PC-9 (cell line): ENCODE measurements around the gene SAMD11.

Experiments
- EZH2 ChIP-seq: fragments of 200-600 bp; sonication (generic); IDR thresholded peaks from 2 replicates; pipeline ENCODE4 v1.8.0; 2017; ENCODE audit warnings: antibody characterized with exemption, low read depth
- TF ChIP-seq, protein P1 (sequence below): fragments of 200-600 bp; sonication (generic); conservative IDR thresholded peaks from 2 replicates; pipeline ENCODE4 v1.6.1; 2017; ENCODE audit warnings: mixed run types, antibody characterized with exemption, mild to moderate bottlenecking, moderate library complexity

DNA sequence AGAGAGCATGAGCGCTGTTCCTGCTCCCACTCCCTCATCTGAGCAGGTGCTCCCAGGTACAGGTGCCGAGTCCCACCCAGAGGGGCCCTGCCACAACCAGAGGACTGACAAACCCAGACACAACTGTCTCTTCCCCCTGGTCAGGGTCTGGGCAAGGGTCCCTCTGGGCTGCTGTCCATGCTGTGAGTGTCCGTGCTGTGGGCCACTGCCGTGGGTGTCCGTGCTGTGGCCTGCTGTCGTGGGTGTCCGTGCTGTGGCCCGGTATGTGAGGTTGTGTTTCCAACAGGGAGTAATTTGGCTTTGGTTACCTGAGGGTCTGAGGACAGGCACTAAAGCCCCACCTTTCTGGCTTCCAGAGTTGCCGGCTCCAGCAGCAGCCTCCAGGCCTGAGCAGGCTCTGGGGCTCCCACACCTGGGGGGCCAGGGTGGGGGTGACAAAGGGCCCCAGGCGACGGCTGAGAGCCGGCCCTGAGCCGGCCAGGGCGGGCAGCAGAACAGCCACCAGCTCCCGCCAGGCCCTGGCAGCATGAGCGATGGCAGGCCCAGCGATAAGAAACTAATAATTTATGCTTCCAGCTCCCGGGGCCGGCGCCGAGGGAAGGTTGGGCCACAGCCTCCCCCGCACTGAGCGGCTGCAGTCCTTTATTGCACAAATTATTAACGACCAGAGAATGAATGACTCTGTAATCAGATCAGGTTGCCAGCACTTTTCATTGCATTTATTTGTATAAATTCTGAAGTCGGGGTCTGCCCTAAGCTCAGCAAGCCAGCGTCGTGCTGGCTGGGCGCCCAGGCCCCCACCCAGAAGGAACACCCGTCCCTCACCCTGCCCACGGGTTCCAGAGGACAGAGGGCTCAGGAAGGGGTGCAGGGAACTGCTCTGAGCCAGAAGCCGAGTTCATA lies 7.3 kb upstream of the SAMD11 start:
- TF ChIP-seq, protein P1, sequence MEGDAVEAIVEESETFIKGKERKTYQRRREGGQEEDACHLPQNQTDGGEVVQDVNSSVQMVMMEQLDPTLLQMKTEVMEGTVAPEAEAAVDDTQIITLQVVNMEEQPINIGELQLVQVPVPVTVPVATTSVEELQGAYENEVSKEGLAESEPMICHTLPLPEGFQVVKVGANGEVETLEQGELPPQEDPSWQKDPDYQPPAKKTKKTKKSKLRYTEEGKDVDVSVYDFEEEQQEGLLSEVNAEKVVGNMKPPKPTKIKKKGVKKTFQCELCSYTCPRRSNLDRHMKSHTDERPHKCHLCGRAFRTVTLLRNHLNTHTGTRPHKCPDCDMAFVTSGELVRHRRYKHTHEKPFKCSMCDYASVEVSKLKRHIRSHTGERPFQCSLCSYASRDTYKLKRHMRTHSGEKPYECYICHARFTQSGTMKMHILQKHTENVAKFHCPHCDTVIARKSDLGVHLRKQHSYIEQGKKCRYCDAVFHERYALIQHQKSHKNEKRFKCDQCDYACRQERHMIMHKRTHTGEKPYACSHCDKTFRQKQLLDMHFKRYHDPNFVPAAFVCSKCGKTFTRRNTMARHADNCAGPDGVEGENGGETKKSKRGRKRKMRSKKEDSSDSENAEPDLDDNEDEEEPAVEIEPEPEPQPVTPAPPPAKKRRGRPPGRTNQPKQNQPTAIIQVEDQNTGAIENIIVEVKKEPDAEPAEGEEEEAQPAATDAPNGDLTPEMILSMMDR: no peak
- no peak for TF ChIP-seq EZH2
